MM.1S (cell line): ENCODE measurements around the gene SRC.

Experiments used
- DNase-seq: peaks from one replicate; pipeline ENCODE4 v3.0.0-alpha.2; 2015
- H2AFZ ChIP-seq: fragments of 300-600 bp; sonication (generic); 2 replicates; pipeline ENCODE4 v1.6.0; 2016; ENCODE audit warnings: antibody characterized with exemption, low read length
- H3F3A ChIP-seq: fragments of 300-600 bp; sonication (generic); 2 replicates; pipeline ENCODE4 v1.6.1; 2016; ENCODE audit warnings: mild to moderate bottlenecking, antibody characterized with exemption, low read length, moderate library complexity, mixed read lengths; ENCODE audit not compliant: insufficient read depth
- H3K27ac ChIP-seq: fragments of 300-600 bp; sonication (generic); 2 replicates; pipeline ENCODE4 v1.5.1; 2016; ENCODE audit warnings: mild to moderate bottlenecking, low read length
- H3K27me3 ChIP-seq: fragments of 300-600 bp; sonication (generic); replicated peaks from 2 replicates; pipeline ENCODE4 v1.6.0; 2016; ENCODE audit warnings: low read length; ENCODE audit not compliant: insufficient read depth
- H3K36me3 ChIP-seq: fragments of 300-600 bp; sonication (generic); replicated peaks from 2 replicates; pipeline ENCODE4 v1.6.1; 2016; ENCODE audit warnings: mild to moderate bottlenecking, low read length, mixed read lengths; ENCODE audit not compliant: insufficient read depth
- H3K4me1 ChIP-seq: fragments of 300-600 bp; sonication (generic); 2 replicates; pipeline ENCODE4 v1.6.1; 2016; ENCODE audit warnings: low read length, mixed read lengths
- H3K4me2 ChIP-seq: fragments of 300-600 bp; sonication (generic); 2 replicates; pipeline ENCODE4 v1.6.0; 2016; ENCODE audit warnings: low read depth, low read length
- H3K4me3 ChIP-seq: fragments of 300-600 bp; sonication (generic); 2 replicates; pipeline ENCODE4 v1.5.1; 2016; ENCODE audit warnings: low read length, mixed read lengths
- H3K79me2 ChIP-seq: fragments of 300-600 bp; sonication (generic); 2 replicates; pipeline ENCODE4 v1.6.1; 2016; ENCODE audit warnings: mixed run types, low read length, mixed read lengths
- H3K9ac ChIP-seq: fragments of 300-600 bp; sonication (generic); 2 replicates; pipeline ENCODE4 v1.6.1; 2016; ENCODE audit warnings: low read length, mixed read lengths
- H3K9me2 ChIP-seq: fragments of 300-600 bp; sonication (generic); replicated peaks from 2 replicates; pipeline ENCODE4 v1.6.1; 2016; ENCODE audit warnings: mild to moderate bottlenecking, low read length, mixed read lengths; ENCODE audit not compliant: insufficient read depth
- H3K9me3 ChIP-seq: fragments of 300-600 bp; sonication (generic); replicated peaks from 2 replicates; pipeline ENCODE4 v1.6.1; 2016; ENCODE audit warnings: mild to moderate bottlenecking, low read length, mixed read lengths; ENCODE audit not compliant: insufficient read depth
- H4K20me1 ChIP-seq: fragments of 300-600 bp; sonication (generic); 2 replicates; pipeline ENCODE4 v1.6.1; 2016; ENCODE audit warnings: mild to moderate bottlenecking, low read length, moderate library complexity, mixed read lengths; ENCODE audit not compliant: insufficient read depth
- CTCF ChIP-seq: fragments of 300-600 bp; sonication (generic); IDR thresholded peaks from 2 replicates; pipeline ENCODE4 v1.5.1; 2016; ENCODE audit warnings: antibody characterized with exemption, low read length, mixed read lengths
- EZH2 ChIP-seq: fragments of 300-600 bp; sonication (generic); optimal IDR thresholded peaks from 2 replicates; pipeline ENCODE3; 2017; ENCODE audit warnings: low read depth, mild to moderate bottlenecking, antibody characterized with exemption, low read length, mixed read lengths
- EZH2phosphoT487 ChIP-seq: fragments of 300-600 bp; sonication (generic); IDR thresholded peaks from 2 replicates; pipeline ENCODE4 v1.6.1; 2018; ENCODE audit warnings: antibody characterized with exemption, low read length

The SRC gene

GRCh38 chr20:37345339-37346235 is at the start of gene SRC:
SRC (plus strand) TSS chr20:37346140; CDS start chr20:37384154, 38,014 bp downstream.
- Histone ChIP-seq H3F3A (no peaks in the 10 kb centered on the region), H3K4me1 (peaks cover 6% of the 10 kb centered on the region; the same call in 1 of the 2 replicates), H3K79me2 (no peaks in the 10 kb centered on the region), H3K9me3 (no peaks in the 10 kb centered on the region), H3K4me2 (peak within 1 kb of the TSS; percentile 95), H3K27ac (no peak within 1 kb of the TSS), H3K4me3 (peak within 1 kb of the TSS; percentile 79), H3K9me2 (no peaks in the 10 kb centered on the region), H3K9ac (peak within 1 kb of the TSS; percentile 51; the same call in 1 of the 2 replicates), H4K20me1 (no peaks in the 10 kb centered on the region), H3K36me3 (no peaks in the 10 kb centered on the region), H2AFZ (peak within 1 kb of the TSS; percentile 92), H3K27me3 (no peaks in the 10 kb centered on the region)
- DNase-seq, result no peak
- no peak for TF ChIP-seq EZH2phosphoT487
- TF ChIP-seq EZH2, result no peak
- no peak for TF ChIP-seq CTCF

- Histone ChIP-seq H3K9me2 (no peaks in the 10 kb centered on the region), H3K4me1 (peaks cover 40% of the 10 kb centered on the region), H3K27me3 (no peaks in the 10 kb centered on the region), H3K79me2 (peaks cover 76% of the 10 kb centered on the region), H3K27ac (no peak overlapping the region), H2AFZ (no peak overlapping the region), H3K4me2 (no peak overlapping the region), H3K9me3 (no peaks in the 10 kb centered on the region), H4K20me1 (no peaks in the 10 kb centered on the region), H3K36me3 (no peaks in the 10 kb centered on the region), H3F3A (peaks cover 4% of the 10 kb centered on the region; the same call in 1 of the 2 replicates), H3K9ac (no peak overlapping the region), H3K4me3 (no peak overlapping the region)
- DNase-seq, result no peak
- TF ChIP-seq EZH2, result no peak
- TF ChIP-seq EZH2phosphoT487, result no peak
- TF ChIP-seq CTCF, result no peak
Measured at GRCh38 chr20:37296371-37296770, 49.6 kb upstream of the SRC start.

GRCh38 chr20:37297066-37297736 is 48.7 kb upstream of the SRC start:
- Histone ChIP-seq H3K4me2 (no peak overlapping the region), H3K36me3 (no peaks in the 10 kb centered on the region), H3K9me3 (no peaks in the 10 kb centered on the region), H4K20me1 (no peaks in the 10 kb centered on the region), H3K27me3 (no peaks in the 10 kb centered on the region), H3K9ac (no peak overlapping the region), H2AFZ (no peak overlapping the region), H3K4me1 (peaks cover 40% of the 10 kb centered on the region), H3K9me2 (no peaks in the 10 kb centered on the region), H3K27ac (peak overlapping the region; percentile 85; the same call in 1 of the 2 replicates), H3K4me3 (no peak overlapping the region), H3F3A (peaks cover 4% of the 10 kb centered on the region; the same call in 1 of the 2 replicates), H3K79me2 (peaks cover 75% of the 10 kb centered on the region)
- DNase-seq, result no peak
- TF ChIP-seq EZH2phosphoT487, result no peak
